ENCODE results near the gene ACTL6B.

DNA sequence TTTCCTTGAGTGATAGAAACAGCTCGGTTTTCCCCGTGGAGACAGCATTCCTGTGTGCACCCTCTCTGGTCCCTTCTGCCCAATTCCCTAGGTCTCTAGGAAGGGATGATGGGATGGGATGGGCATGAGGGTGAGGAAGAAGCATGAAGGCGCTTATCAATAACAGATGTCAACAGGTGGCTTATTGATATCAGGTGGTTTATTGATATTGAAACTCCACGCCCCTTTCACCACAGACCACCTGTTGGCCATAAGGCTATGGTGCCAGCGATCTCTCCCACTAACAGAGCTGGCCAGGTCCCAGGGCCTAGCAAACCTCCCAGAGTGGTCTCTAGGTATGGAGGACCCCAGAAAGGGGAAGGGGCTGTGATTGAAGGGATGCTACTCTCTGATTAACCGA lies 36.0 kb downstream of the ACTL6B start:
- TF ChIP-seq, protein P1, sequence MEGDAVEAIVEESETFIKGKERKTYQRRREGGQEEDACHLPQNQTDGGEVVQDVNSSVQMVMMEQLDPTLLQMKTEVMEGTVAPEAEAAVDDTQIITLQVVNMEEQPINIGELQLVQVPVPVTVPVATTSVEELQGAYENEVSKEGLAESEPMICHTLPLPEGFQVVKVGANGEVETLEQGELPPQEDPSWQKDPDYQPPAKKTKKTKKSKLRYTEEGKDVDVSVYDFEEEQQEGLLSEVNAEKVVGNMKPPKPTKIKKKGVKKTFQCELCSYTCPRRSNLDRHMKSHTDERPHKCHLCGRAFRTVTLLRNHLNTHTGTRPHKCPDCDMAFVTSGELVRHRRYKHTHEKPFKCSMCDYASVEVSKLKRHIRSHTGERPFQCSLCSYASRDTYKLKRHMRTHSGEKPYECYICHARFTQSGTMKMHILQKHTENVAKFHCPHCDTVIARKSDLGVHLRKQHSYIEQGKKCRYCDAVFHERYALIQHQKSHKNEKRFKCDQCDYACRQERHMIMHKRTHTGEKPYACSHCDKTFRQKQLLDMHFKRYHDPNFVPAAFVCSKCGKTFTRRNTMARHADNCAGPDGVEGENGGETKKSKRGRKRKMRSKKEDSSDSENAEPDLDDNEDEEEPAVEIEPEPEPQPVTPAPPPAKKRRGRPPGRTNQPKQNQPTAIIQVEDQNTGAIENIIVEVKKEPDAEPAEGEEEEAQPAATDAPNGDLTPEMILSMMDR (IDR thresholded peaks at IDR 0.05), result no peak
- TF ChIP-seq EZH2 (IDR thresholded peaks at IDR 0.05), result no peak

All from neural progenitor cell (in vitro differentiated cells).